H54 (cell line): ENCODE measurements around the gene AEBP1.

Experiments used
- DNase-seq: peaks from one replicate; pipeline ENCODE4 v3.0.0; 2011; ENCODE audit warnings: low spot score, mixed read lengths; ENCODE audit not compliant: insufficient read length
- FAIRE-seq: peaks from 3 replicates; lab custom pipeline; 2011; peaks lifted over from hg19 to GRCh38; lab: Jason Lieb, UNC
- POLR2A ChIP-seq: IDR thresholded peaks from 2 replicates; pipeline ENCODE4 v1.6.1; 2011; ENCODE audit warnings: low read depth, mild to moderate bottlenecking, low read length

Gene AEBP1

DNA sequence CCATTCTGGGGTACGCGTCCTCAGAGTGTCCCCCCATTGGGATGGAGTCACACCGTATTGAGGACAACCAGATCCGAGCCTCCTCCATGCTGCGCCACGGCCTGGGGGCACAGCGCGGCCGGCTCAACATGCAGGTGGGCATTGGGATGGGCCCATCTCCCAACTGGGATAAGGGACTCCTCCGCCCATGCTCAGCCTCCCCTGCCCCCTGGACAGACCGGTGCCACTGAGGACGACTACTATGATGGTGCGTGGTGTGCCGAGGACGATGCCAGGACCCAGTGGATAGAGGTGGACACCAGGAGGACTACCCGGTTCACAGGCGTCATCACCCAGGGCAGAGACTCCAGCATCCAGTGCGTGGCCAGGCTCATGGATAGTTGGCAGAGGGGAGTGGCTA, 5.8 kb downstream of the AEBP1 start:
- TF ChIP-seq POLR2A, result no peak
- DNase-seq, result no peak
- no peak for FAIRE-seq

DNA sequence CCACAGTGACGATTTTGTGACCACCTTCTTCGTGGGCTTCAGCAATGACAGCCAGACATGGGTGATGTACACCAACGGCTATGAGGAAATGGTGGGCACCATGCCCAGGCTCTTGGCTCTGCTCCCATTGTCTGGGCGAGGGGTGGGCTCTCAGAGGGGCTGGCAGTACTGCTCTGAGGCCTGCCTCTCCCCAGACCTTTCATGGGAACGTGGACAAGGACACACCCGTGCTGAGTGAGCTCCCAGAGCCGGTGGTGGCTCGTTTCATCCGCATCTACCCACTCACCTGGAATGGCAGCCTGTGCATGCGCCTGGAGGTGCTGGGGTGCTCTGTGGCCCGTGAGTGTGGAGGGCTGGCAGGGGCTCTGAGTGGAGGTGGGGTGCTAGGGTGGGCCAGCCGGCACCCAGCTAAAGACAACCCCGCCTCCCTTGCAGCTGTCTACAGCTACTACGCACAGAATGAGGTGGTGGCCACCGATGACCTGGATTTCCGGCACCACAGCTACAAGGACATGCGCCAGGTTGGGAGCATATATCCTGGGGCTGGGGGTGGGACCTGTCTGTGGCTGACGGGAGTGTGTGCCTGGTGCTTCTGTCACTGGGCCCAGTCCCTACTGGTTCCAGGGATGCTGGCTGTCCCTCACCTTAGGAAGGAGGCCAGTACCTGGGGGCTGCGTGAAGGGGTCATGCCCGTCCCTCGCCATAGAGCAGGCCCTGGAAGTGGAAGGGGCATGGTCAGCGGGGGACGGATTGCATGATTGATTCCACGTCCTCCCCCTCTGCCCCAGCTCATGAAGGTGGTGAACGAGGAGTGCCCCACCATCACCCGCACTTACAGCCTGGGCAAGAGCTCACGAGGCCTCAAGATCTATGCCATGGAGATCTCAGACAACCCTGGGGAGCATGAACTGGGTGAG, 6.8 kb downstream of the AEBP1 start:
- no peak for TF ChIP-seq POLR2A
- no peak for FAIRE-seq
- no peak for DNase-seq

DNA sequence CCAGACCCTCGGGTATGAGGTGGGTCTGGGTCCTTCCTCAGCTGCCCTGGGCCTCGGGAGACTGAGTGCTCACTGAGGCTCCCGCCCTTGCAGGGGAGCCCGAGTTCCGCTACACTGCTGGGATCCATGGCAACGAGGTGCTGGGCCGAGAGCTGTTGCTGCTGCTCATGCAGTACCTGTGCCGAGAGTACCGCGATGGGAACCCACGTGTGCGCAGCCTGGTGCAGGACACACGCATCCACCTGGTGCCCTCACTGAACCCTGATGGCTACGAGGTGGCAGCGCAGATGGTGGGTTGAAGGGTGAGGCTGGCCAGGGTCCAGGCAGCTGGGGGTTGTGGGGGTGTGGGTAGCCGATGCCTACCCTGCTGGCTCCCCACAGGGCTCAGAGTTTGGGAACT, 7.6 kb downstream of the AEBP1 start:
- DNase-seq, result no peak
- FAIRE-seq, result no peak
- no peak for TF ChIP-seq POLR2A

DNA sequence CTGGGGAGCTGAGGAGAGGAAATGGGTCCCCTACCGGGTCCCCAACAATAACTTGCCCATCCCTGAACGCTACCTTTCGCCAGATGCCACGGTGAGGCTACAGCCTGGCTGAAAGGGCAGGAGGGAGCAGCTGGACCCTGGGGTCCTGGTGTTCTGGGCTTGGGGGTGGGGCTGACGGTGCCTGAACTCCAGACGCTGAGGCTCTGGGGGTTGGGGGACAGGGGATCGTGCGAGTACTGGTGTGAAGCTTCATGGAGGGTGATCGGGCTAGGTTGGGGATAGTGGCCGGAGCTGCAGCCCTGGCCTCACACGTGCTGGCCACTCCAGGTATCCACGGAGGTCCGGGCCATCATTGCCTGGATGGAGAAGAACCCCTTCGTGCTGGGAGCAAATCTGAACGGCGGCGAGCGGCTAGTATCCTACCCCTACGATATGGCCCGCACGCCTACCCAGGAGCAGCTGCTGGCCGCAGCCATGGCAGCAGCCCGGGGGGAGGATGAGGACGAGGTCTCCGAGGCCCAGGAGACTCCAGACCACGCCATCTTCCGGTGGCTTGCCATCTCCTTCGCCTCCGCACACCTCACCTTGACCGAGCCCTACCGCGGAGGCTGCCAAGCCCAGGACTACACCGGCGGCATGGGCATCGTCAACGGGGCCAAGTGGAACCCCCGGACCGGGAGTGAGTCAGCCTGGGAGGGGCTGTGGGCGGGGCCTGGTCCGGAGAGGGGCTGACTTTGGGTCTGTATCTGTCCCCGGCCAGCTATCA, 8.3 kb downstream of the AEBP1 start:
- no peak for DNase-seq
- no peak for FAIRE-seq
- TF ChIP-seq POLR2A, result no peak

DNA sequence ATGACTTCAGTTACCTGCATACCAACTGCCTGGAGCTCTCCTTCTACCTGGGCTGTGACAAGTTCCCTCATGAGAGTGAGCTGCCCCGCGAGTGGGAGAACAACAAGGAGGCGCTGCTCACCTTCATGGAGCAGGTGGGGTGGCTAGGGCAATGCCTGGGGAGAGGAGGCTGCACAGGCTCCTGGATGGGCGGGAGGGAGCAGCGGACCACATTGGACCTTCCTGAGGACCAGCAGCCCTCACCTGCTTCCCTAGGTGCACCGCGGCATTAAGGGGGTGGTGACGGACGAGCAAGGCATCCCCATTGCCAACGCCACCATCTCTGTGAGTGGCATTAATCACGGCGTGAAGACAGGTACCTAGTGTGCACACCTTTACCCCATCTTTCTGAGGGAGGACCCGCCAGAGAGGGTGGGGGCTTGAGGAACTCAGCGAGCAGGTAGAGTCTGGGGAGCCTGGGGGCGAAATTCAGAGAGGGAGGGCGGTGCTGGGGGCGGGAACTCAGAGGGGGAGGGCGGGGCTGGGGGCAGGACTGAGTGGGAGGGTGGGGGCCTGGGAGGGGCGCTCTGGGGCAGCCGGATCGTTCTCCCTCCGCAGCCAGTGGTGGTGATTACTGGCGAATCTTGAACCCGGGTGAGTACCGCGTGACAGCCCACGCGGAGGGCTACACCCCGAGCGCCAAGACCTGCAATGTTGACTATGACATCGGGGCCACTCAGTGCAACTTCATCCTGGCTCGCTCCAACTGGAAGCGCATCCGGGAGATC, 9.0 kb downstream of the AEBP1 start:
- DNase-seq (no peak), FAIRE-seq (no peak)
- TF ChIP-seq POLR2A, result no peak

DNA sequence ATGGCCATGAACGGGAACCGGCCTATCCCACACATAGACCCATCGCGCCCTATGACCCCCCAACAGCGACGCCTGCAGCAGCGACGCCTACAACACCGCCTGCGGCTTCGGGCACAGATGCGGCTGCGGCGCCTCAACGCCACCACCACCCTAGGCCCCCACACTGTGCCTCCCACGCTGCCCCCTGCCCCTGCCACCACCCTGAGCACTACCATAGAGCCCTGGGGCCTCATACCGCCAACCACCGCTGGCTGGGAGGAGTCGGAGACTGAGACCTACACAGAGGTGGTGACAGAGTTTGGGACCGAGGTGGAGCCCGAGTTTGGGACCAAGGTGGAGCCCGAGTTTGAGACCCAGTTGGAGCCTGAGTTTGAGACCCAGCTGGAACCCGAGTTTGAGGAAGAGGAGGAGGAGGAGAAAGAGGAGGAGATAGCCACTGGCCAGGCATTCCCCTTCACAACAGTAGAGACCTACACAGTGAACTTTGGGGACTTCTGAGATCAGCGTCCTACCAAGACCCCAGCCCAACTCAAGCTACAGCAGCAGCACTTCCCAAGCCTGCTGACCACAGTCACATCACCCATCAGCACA, 9.7 kb downstream of the AEBP1 start:
- FAIRE-seq, result no peak
- no peak for TF ChIP-seq POLR2A
- DNase-seq, result no peak

DNA sequence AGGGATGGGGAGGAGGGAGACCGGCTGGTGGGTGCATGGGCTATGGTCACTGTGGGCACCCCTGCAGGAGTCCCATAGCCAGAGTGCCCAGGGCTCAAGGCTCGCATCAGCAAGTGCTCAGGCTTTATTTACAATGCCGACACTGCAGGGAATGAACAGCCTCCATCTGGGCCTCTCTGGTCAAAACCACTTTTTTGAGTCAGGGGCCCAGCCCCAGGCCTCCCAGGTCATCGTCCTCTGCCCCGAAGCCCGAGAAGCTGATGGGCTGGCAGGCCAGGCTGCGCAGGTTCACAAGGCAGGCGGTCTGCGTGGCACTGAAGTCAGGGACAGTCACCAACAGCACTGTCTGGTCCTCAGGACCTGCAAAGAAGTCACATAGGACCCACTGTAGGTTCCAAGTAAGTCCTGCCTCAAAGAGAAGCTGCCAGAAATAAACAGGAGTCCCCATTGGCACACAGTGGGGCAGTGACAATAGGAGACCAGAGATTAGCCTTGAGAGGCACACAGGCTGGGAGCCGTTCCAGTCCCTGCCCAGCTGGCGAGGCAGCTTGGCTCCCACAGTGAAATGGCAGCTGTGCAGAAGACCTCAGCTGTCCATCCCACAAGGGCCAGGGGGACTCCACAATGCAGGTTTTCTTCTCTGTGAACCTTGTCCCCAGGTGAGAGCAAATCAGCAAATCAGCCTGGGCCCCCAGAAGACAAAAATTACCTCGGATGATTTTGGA, 10.6 kb downstream of the AEBP1 start:
- no peak for FAIRE-seq
- TF ChIP-seq POLR2A, result no peak
- DNase-seq, result no peak

DNA sequence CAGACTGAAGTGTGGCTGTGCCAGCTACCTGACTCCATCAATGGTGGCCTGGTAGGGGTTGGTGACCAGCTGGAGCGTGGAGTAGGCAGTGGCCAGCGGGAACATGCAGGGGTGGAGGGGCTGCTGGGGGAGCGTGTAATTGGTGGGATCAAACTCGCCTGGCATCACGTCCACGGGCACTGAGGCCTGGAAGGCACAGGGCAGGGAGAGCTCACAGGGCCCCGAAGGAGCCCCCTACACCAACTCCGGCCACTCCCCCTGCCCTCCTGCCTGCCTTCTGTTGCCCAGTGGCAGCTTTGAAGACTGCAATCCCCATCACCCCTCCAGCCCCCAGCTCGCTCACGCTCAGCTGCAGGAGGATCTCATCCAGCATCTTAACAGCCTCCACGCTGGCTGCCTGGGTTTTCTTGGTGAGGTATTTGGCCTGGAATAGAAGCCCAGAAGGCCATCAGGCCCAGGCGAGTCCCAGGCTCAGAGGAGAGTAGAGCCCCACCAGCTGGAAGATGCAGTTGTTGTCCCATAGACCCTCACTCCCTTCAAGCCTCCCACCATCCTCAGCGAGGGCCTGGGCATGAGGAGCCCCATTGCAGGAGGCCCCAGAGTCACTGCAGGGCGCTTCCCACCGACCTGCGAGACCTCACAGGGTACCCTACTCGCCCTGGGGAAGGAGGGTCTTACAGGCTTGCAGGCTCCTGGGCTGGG, 12.1 kb downstream of the AEBP1 start:
- FAIRE-seq (no peak), DNase-seq (no peak)
- no peak for TF ChIP-seq POLR2A

DNA sequence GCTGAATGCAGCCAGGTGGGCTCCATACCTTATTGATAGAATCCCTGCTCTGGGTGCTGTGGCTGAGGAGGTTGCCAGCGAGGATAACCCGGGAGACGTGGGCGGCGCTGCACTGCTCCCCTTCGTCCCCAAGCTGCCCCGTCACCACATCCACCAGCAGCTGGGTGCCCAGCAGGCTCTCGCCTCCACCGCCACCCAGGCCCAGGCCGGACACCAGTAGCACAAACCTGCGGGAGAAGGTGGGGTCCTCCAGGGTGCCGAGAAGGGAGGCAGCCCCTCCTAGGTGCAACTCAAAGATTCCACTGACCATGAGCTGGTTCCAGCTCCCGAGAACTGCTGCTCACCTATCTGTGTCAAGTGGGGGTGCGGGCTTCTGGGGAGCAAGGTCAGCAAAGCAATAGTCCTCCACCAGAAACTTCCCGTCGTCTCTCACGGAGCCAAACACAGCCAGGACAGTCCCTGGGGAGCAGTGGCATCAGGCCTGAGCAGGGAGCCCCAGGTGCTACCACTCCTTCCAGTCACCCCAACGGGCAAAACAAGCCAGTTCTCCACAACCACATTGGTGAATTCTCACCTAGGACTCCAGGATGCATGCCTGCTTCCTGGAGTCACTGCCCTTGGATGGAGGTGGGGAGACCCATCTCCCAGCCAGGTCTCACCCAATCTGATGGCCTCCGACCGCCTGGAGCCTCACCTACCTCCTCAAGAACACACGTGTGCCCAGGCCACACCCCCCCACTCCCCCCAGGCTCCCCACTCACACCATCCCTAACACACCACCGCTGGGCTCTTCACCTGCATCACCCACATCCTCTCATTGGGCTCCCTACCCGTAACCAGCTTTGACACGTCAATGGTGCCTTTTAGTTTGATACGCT, 12.9 kb downstream of the AEBP1 start:
- FAIRE-seq, result no peak
- TF ChIP-seq POLR2A, result no peak
- no peak for DNase-seq

DNA sequence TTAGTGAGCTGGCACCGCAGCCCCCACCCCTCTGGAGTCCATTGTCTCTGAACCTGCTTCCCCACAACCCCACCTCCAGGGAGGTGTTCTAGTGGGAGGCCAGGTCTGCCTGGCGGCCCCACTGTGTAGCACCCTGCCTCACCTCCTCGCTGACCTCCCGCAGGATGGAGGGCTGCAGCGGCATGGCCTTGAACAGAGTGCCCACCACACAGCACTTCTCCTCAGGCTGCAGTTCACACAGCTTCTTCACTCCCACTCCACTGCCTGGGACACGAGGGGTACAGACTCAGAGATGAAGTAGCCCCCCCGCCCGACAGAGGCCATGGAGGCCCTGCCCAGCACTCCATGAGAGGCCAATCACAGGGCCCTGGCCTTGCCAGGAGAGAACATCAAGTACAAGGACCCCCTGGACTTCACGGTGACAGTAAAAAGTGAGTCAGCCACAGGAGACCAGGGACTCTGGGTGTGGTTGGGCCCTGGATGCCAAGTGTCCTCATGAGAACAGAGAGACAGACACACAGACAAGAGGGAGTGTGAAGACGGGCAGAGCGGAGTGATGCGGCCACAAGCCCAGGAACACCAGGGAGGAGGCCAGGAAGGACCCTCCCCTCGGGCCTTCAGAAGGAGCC, 13.8 kb downstream of the AEBP1 start:
- TF ChIP-seq POLR2A, result no peak
- DNase-seq (no peak), FAIRE-seq (no peak)

DNA sequence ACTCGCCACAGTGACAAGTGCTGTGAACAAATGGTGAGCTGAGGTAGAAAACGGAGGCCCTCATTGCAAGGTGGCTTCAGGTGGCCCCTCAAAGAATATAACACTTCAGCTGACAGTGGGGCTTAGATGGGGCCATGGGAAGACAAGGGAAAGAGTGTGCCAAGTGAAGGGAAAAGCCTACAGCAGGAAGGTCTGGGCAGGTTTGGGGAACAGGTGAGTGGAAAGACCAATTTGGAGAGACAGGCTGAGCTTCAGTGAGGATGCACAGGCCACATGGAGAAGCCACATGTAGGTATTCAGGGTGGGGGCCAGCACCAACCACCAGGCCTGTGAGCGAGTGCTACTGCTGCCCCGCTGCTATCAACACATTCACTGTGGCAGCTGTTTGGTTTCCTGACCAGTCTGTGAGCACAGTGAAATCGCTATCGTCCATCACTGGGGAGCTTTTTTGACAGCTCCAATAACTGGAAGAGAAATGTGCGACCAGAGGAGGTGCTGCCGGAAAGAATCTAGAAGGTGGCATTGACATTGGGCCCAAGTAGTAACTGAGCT, 15.8 kb downstream of the AEBP1 start:
- FAIRE-seq (no peak), DNase-seq (no peak)
- no peak for TF ChIP-seq POLR2A
